Activated naive CD8-positive, alpha-beta T cell treated with anti-CD3 and anti-CD28 coated beads, Interleukin-2, amount 50 U/mL, for 16 hours (primary cell): ENCODE measurements around the gene ZNF397.

Source experiments
- DNase-seq: peaks from one replicate; pipeline ENCODE4 v3.0.0-alpha.2; 2020; ENCODE audit warnings: low read depth, low spot score

Gene ZNF397

DNA sequence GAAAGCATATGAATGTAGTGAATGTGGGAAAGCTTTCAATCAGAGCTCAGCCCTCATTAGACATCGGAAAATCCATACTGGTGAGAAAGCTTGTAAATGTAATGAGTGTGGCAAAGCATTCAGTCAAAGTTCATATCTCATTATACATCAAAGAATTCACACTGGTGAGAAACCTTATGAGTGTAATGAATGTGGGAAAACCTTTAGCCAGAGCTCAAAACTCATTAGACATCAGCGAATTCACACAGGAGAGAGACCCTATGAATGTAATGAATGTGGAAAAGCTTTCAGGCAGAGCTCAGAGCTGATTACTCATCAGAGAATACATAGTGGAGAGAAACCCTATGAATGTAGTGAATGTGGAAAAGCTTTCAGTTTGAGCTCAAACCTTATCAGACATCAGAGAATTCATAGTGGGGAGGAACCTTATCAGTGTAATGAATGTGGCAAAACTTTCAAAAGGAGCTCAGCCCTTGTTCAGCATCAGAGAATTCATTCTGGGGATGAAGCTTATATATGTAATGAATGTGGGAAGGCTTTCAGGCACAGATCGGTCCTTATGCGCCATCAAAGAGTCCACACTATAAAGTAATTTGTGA, 5.0 kb downstream of the ZNF397 start:
- no peak for DNase-seq

DNA sequence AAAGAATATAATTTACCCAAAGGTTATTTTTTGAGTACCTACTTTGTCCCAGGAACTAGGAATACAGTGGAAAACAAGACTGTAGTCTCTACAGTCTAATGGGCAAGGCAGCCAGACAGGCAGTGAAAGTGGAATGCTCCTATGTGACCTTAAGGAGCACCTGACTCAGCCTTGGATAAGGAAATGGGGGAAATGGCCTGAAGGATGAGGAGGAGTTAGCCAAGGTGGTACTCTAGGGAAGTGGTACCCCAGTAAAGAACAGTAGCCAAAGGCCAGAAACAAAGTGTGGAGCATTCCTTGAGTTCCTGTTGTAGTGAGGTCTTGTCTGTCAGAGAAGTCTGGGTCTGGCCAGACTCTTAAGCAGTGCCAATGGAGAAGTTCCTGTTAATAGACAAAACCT, 6.0 kb downstream of the ZNF397 start:
- no peak for DNase-seq

DNA sequence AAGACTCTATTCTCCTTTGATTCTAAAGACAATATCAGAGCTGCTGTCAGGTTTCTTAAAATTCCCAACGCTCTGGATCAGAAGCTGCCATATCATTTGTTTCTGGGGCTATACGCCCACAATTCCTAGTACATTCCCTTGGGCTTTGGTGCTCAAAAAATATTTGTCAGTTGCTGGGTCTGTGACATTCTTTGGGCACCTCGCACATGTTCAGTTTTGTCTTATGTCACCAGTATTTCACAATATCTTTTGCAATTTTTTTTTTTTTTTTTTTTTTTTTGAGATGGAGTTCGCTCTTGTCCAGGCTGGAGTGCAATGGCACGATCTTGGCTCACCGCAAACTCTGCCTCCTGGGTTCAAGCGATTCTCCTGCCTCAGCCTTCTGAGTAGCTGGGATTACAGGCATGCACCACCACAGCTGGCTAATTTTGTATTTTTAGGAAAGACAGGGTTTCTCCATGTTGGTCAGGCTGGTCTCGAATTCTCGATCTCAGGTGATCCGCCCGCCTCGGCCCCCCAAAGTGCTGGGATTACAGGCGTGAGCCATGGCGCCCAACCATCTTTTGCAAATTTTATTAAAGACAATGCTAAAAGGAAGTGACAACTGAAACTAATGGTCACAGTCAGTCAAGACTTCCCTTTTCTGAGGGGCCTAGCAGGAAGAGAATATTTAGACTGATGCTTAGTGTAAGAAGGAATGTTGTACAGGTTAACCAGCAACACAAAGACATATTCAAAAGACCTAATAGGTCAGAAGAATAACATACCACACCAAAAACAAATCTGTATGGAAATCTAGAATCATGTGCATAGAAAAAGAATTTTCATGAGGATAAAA, 6.8 kb downstream of the ZNF397 start:
- DNase-seq, result no peak

DNA sequence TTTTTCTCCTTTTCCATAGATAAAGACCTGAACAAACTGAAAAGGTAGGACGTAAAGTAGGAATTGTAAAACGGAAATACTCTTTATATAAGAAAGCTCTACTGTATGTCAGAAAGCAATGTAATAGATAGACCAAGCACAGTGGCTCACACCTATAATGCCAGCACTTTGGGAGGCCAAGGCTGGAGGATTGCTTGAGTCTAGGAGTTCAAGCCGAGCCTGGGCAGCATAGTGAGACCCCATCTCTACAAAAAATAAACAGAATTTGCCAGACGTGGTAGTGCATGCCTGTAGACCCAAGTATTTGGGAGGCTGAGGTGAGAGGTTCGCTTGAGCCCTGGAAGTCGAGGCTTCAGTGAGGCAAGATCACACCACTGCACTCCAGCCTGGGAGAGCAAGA, 7.6 kb downstream of the ZNF397 start:
- no peak for DNase-seq

DNA sequence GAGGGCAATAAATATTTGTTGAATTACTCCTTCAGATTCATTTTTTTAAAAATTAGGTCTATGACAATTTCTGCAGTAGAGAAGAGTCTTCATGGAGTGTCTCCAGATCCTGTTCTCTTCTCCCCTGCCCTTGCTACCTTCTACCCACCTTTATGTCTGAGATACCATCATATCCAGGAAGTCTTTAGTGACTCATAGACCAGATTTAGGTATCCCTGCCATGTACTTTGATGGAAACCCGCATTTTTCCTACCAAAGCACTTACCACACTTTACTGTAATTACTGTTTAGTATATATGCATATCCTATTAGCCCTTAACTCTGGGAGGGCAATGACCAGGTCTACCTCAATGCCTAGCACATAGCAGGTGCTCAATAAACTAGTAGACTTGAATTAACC, 11.6 kb downstream of the ZNF397 start:
- DNase-seq, result no peak

DNA sequence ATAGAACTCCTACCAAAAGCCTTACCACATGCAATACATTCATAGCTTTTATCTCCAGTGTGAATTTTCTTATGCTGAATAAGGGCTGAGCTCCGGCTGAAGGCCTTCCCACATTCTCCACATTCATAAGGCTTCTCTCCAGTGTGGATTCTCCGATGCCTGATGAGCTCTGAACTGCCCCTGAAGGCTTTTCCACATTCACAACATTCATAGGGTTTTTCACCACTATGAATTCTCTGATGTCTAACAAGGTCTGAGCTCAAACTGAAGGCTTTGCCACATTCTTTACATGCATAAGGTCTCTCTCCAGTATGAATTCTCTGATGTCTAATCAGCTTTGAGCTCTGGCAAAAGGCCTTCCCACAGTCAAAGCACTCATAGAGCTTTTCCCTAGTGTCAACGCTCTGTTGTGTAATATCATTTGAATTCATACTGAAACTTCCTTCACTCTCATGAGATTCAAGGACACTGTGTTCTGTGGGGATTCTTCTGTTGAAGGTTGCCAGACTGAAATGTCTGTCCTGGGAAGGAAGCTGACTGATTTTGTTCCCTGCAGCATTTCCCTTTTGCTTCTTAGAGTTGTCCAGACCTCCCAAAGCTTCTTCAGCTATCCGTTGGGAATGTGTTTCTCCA, 12.9 kb downstream of the ZNF397 start:
- no peak for DNase-seq

DNA sequence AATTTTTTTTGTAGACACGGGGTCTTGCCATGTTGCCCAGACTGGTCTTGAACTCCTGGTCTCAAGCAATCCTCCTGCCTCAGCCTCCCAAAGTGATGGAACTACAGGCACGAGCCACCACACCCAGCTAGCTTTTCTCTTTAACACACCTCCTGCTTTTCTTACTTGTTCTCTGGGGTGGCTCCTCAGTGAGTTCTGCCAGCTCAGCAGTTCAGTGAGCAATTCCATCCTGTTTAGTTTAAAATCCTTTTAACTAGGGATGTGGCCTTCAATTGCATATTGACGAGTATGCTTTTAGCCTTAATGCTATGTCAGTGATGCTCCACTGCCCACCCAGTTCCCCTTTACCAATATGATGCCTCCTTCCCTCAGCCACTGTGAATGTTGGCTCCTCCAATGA, 16.1 kb downstream of the ZNF397 start:
- DNase-seq, result no peak

DNA sequence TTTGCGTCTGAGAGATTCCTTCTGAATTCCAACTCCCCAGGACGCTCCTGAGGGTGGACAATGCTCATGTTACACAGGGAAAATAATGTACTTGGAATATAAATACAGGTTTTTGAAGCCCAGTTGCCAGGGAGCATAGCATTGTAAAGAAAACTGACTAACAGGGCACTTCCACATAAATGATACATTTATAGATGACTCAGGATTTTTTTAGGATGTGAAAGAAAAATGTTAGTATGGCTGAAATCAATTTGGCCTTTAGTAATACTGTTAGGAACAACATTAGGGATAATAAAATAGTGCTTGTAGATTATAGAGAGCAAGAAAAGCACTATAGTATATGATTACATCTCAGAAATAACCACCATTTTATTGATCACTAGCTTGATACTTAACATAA, 23.6 kb downstream of the ZNF397 start:
- DNase-seq, result no peak

DNA sequence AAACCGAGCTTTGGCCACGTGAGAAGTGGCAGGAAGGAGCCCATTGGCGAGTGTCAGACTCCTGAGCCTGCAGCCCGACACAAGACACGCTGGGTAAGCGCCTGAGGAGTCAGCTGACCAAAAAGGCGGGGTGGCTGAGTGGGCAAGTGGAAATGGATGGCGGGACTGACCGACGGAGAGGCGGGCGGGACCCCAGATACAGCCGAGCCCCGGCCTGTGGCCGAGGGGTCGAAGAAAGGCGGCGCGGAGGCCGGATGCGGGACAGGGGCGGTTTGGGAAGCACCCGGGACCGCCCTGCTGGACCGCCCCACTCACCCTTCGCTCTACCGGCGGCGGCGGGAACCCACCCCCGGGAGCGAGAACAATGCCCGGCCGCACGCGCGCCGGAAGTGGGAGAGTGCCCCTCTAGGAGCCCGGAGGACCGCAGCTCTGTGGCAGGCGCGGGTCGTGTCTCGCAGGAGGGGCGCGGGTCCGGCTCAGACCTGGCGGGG, 26.4 kb downstream of the ZNF397 start:
- DNase-seq, result peak; percentile 35

DNA sequence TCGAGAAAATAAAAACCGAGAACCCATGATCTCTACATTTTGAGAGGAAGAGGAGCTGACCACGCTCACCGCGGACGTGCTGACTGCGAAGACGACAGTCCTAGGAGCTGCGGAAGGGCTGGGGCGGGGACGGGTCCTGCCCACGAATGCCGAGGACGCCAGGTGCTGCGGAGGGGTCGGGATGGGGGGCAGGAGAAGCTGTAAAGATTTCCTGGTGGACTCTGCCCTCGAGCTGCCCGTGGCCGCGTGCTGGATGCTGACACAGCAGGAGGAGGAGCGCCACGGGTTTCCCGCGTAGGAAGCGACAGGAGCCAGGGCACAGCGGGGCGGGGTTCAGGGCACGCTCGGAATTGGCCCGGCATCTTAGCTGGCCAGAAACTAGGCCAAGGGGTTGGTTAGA, 27.0 kb downstream of the ZNF397 start:
- no peak for DNase-seq

DNA sequence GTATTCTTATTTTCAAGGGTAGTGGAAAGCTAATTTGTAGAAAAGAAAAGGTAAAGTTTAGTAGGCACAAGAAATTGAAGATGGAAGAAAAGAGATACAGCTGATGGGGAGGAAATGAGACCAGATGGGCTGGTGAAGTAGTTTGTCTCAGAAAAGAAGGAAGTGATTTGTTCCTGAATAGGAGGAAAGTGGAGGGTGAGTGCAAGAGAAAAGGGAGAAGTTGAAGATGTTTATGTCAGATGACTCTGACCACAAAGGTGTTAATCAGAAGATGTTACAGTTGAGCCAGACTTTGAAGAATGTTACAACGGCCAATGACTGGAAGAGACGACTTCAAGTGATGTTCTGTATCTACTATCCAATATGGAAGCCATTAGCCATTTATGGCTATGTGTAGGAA, 28.0 kb downstream of the ZNF397 start:
- no peak for DNase-seq

DNA sequence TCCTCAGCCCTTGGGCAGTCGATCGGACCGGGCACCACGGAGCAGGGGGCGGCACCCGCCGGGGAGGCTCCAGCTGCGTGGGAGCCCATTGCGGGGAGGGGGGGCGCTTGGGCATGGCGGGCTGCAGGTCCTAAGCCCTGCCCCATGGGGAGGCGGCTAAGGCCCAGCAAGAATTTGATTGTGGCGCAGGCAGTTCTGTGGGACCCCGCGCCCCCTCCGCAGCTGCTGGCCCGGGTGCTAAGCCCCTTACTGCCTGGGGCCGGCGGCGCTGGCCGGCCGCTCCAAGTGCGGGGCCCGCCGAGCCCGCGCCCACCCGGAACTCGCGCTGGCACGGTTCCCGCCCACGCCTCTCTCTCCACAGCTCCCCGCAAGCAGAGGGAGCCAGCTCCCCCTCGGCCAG, 30.8 kb downstream of the ZNF397 start:
- no peak for DNase-seq

DNA sequence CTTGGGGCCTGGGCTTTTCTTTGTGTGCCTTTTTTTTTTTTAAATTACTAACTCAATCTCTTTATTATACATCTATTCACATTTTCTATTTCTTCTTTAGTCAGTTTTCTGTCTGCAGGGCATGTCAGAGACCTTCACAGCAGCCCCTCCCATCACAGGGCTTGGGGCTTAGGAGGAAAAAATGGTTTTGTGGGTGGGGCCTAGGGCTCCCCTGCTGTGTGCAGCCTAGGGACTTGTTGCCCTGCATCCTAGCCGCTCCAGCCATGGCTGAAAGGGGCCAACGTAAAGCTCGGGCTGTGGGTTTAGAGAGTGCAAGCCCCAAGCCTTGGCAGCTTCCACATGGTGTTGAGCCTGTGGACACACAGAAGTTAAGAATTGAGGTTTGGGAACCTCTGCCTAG, 35.4 kb downstream of the ZNF397 start:
- no peak for DNase-seq

DNA sequence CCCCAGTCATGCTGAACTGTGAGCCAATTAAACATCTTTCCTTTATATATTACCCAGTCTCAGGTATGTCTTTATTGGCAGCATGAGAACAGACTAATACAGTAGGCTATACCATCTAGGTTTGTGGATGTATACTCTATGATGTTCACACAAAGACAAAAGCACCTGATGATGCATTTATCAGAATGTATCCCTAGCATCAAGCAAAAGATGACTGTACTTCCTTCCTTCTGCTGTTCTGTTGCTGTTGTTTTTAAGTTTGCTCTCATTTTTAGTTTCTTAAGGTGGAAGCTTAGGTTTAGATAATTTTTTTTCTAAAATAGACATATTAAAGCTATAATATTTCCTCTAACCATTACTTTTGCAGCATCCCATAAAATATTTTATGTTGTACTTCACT, 36.8 kb downstream of the ZNF397 start:
- no peak for DNase-seq

DNA sequence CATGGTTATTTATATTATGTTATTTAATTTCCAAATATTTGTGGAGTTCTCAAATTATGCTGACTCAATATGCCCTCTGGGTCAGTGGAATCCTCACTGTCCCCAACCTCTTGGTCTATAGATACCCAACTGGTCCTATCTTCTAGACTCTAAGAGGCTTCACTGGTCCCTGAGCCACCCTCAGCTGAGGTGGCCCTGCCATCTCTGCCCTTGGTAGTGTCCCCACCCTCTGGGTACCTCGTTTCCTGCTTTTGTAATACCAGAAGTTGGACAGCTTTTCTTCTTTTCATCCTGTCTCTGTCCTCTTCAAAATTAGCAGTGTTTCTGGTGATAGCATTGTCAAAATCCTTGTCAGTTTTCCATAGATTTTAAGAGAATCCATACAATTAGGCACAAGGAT, 37.3 kb downstream of the ZNF397 start:
- DNase-seq, result no peak

DNA sequence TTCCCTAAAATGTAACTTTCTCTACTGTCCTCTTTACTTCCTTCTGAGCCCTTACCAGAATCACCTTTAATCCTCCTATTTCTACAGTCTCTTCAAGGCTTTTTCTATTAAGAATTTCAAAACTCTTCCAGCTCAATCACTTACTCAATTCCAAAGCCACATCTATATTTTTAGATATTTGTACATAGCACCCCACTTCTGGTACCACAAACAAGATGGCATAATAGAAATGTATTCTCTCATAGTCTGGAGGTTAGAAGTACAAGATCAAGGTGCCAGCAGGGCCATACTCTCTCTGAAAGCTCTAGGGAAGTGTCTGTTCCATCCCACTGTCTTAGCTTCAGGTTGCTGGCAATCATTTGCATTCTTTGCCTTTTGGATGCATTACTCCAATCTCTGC, 38.1 kb downstream of the ZNF397 start:
- no peak for DNase-seq

DNA sequence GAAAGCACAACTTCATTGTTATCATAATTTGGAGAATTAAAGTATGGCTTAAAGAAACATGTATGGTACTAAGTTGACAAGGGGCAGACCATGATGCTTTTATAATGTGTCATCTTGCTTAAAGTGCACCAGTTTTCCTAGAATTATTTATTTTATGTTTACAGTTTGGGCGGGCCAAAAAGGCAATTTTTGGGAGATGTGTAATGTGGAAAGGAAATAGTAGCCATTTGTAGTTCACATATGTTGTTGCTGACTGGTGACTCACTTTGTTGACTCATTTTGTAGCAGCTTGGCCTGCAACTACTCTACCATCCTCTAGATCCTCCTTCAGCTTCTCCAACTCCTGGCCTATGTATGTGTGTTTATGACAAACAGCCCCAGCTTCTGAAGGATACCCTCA, 41.5 kb downstream of the ZNF397 start:
- no peak for DNase-seq

DNA sequence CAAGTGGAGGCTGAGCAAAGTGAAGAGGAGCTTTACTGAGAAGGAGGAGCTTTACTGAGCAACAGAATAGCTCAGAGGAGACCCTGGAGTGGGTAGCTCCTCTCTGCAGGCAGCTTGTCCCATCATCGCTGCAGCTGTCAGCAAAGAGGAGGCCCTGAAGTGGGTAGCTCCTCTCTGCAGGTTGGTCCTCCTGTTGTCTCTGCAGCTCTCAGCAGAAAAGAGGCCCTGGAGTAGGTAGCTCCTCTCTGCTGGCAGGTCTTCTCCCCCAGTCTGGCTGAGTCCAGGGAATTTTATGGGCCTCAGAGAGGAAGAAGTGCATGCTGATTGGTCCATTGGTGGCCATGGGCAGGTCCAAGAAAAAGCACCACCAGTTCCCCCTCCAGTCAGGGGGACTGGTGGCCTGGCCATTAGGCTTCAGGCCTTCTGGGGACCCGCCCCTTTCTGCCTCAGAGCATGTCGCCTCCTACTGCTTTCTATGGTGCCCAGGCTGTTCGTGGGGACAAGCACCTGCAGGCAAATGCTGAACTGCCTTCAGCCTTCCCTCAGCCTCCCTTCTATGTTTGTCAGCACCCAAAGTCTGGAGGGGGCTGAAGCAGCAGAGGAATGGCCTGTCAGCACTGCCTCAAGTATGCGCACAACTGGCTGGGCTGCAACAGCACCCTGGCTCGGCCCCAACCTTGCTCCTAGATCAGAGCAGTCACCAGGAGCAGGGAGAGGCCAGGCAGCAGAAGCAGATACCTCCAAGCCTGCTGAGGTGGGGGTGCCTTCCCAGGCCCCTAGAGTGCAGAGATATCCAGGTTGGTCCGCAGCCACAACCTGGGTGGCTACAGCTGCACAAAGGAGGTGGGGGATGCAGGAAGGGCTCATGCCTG, 43.3 kb downstream of the ZNF397 start:
- DNase-seq, result no peak

DNA sequence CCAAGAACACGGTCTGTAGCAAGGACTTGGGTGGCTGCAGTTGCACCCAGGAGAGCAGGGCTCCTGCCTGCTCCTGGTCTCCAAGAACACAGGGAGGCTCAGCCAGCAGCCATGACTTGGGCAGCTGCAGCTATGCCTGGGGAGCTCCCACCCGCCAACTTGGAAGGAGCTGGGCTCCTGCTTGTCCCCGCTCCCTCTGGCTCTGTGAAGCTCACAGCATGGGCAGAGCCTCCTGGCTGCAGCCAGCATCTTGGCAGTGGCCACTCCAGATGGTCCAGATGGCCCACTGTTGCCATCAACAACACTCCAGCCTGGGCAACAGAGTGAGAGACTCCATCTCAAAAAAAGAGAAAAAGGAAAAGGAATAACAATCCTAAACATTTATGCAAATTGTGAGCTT, 44.0 kb downstream of the ZNF397 start:
- no peak for DNase-seq

DNA sequence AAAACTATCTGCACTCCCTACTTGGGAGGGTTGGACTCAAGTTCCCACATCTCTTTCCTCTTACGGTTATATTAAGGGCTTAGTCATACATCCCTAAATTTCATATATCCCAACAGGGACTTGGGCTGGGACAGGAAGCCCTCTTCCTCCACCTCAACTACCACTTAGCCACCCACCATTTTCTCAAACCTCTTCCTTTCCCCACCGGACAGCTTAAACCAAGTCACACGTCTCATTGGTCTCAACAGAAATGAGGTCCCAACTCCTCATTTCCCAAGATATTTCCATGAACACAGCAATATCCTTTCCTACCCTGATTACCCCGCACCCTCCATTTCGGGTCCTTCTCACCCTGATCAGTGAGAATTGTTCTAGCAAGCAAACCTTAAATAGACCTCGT, 48.5 kb downstream of the ZNF397 start:
- no peak for DNase-seq

DNA sequence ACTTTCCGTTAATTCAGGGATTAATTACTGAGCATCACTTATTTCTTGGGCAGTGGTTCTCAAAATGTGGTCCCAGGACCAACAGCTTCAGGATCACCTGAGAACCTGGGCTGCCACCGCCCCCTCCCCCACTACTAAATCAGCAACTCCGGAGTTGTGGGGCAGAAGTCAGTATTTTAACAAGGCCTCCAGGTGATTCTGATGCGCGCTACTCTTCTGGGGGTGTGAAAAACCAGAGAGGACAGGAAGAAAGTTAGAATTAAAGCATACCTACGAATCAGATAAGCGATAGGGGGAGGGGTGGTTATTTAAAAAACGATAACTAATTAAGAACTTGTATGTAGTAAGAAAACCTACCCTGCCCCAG, 48.9 kb downstream of the ZNF397 start:
- DNase-seq, result no peak

DNA sequence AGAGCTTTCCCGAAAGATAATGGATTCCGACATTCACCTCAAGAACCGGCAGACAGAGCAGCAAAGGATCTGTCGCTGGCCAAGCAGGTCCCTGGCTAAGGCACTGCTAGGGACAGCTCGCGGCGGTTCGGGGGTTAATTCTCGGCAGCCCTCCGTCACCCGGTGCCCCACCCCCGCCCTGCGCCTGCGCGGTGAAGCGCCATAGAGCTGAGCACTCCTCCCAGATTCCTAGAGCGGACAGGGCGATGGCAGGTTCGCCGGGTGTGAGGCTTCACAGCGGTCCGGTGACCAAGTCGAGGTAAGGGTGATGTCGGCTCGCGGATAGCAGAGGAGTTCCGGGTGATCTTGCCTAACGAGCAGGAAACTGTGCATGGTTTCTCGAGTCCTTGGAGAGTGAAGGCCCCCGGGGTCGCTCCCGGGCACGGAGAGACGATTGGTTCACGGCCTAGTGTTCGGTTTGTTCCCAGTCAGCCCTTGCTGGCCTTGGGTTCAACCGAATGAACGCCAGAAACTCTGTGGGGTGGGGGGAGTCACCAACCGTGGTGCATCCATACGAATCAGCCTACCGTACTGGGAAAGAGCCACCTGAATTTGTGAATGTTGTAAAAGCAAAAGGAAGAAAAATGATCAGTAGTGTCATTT, 49.4 kb downstream of the ZNF397 start, which contains the start of gene ZSCAN30:
Gene ZSCAN30, minus strand, starts transcription at position 136 of the 642 bp plus-strand sequence. CDS start 25,877 bp downstream, outside the sequence.
- peak; percentile 90 for DNase-seq
